RPMI7951 (cell line): ENCODE data around the gene EGFL7. TPM values are rescaled to one million over a fixed set of nuclear protein-coding genes. Genes with fewer than 3 reads are reported as not detected.

Experiments
- DNase-seq: peaks from one replicate; pipeline ENCODE4 v3.0.0-alpha.2; 2012; ENCODE audit warnings: low read depth
- total RNA-seq: library from RNA; depleted of rRNA; stranded (reverse); fragments of >200 nt; shearing (Covaris generic); gene quantifications from 2 replicates; pipeline ENCODE4 v1.2.3, GENCODE V29; 2014; rRNA removed

EGFL7 gene
- total RNA-seq, 1 experiment from 2014 or later = 1.6 TPM

DNA sequence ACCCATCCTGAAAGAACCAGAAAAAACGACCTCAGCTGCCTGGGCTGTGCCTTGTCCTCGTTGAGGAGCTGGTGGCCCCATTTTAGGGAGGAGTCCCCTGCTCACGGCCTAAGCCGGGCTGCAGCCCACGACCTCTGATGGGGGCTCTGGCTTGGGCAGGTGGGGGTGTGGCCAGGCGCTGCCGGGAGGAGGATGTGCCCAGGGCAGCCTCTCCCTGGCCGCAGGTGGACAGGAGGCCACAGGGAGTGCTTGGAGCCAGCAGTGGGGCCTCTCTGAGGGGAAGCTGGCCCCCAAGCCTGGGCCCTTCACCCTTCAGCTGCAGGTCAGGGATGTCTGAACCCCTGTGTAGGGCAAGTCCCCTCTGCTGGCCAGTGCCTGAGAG lies 52.2 kb downstream of the EGFL7 start:
- no peak for DNase-seq

DNA sequence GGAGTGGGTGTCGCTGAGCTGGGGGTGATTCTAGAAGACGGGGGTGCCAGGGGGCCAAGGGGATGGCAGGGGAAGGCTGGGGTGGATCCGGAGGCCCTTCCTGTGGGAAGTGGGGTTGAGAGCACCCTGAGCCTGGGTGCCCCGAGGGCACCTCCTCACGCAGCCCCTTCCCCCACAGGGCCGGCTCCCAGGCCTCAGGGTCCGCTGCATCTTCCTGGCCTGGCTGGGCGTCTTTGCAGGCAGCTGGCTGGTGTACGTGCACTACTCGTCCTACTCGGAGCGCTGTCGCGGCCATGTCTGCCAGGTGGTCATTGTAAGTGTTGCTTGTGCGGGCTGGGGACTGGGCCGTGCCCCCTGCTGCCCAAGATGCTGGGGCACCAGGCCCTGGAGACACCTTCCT lies 54.7 kb downstream of the EGFL7 start:
- no peak for DNase-seq

DNA sequence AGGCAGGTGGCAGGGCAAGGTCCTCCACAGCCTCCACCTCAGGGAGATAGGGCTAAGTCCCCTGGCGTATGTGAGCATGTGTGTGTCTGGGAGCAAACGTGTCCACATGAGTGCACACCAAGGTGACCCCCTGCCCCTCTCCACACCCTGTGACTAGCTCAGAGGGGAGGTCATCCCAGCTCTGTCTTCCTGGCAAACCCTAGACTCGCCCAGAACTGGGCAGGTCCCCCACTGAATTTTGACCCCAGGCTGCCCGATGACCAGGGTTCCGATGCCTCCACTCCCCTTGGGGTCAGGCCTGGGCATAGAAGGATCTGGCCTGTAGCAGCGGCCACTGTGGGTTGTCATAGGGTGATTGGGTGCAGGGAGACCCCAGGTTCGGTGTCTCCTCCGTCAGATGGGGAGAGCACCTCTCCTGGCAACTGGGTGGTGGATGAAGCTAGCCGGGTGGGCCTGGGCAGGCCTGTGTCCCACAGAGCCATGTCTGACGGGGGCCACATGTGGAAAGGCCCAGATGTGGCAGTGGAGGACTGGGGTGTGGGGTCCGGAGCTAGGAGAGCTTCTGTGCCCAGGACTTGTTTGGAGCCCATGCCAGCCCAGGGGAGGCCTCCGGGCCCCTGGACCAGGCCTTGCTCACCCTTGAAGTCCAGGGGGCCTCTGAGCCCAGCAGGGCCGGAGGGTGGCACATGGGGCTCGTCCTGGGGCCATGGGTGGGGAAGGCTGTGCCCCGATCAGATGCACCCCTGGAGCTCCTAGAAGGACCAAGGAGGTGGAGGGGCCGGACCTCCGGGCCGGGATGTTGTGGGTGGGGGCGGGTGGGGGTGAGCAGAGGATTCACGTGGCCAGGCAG lies 55.9 kb downstream of the EGFL7 start:
- no peak for DNase-seq

DNA sequence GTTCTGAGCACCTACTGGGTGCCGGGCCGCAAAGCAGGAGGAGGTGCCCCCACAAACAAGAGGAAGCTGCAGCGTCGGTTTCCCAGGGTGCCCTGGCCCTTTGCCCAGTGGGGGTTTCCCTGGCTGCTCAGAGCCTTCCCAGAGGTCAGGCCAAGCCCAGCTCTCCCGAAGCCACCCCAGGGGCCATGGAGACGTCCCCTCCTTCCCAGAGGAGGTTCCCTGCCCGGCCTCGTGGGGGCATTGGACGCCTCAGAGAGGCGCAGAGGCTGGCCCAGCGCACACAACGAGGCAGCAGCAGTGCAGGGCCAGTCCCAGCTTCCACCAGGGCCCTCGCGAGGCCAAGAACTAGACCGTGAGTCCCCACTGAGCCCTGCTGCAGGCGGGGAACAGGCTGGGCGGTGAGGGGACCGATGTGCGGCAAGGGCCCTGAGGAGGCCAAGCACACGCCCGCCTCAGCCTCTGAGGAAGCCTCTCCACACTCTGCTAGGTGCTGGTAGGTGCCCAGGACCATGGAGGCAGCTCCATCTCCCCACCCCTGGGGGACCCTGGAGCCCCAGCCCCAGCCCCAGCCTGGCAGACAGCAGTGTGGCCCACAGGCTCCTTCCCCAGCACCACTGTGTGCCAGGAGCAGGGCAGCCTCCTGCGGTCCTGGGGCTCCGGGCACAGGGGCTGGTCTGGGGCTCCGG lies 56.6 kb downstream of the EGFL7 start:
- no peak for DNase-seq

- DNase-seq = no peak
Observed at GRCh38 chr9:136720251-136720897, 57.7 kb downstream of the EGFL7 start.

GRCh38 chr9:136720898-136721338 lies 58.2 kb downstream of the EGFL7 start:
- no peak for DNase-seq

GRCh38 chr9:136721339-136722092 lies 58.8 kb downstream of the EGFL7 start:
- DNase-seq = no peak

Other genes starting within 250 kb of the EGFL7 start
- gene INPP5E, start 223.1 kb upstream of the EGFL7 start, total RNA-seq = 3.4 and 3.8 TPM in 2 replicates
- gene SEC16A, start 179.9 kb upstream of the EGFL7 start, total RNA-seq = 14.5 and 14.8 TPM in 2 replicates
- gene NOTCH1, start 116.9 kb upstream of the EGFL7 start, total RNA-seq = 1.8 and 2.0 TPM in 2 replicates
- gene AGPAT2, start 24.5 kb downstream of the EGFL7 start, total RNA-seq = 20.4 and 34.7 TPM in 2 replicates
- gene DIPK1B, start 49.7 kb downstream of the EGFL7 start, total RNA-seq = not detected in 2 replicates
- 0.10 TPM in 1 of 2 replicates, not detected in the other for gene LCN10, start 80.0 kb downstream of the EGFL7 start, total RNA-seq
- not detected in 2 replicates for gene LCN6, start 85.6 kb downstream of the EGFL7 start, total RNA-seq
- gene LCN8, start 95.3 kb downstream of the EGFL7 start, total RNA-seq = not detected in 2 replicates
- gene LCN15, start 101.6 kb downstream of the EGFL7 start, total RNA-seq = not detected in 2 replicates
- gene TMEM141, start 128.4 kb downstream of the EGFL7 start, total RNA-seq = 49.4 and 79.2 TPM in 2 replicates
- gene CCDC183, start 133.4 kb downstream of the EGFL7 start, total RNA-seq = not detected in 2 replicates
- 30.0 and 37.8 TPM in 2 replicates for gene RABL6, start 145.0 kb downstream of the EGFL7 start, total RNA-seq
- gene AJM1, start 179.6 kb downstream of the EGFL7 start, total RNA-seq = 0.72 and 1.3 TPM in 2 replicates
- 88.7 and 92.2 TPM in 2 replicates for gene PHPT1, start 186.5 kb downstream of the EGFL7 start, total RNA-seq
- gene MAMDC4, start 189.4 kb downstream of the EGFL7 start, total RNA-seq = 0.36 and 0.39 TPM in 2 replicates
- 304 and 460 TPM in 2 replicates for gene EDF1, start 203.4 kb downstream of the EGFL7 start, total RNA-seq
- 10.1 and 13.7 TPM in 2 replicates for gene TRAF2, start 223.6 kb downstream of the EGFL7 start, total RNA-seq